IMR-90 (cell line): ENCODE measurements around the gene MOB2. TPM values are rescaled to one million over a fixed set of nuclear protein-coding genes. Genes with fewer than 3 reads are reported as not detected.

Experiments
- ATAC-seq: fragments of 200-7000 bp; cut with Tn5 transposase; 2 replicates; pipeline ENCODE4 v1.9.1; 2020; ENCODE audit warnings: low read depth, mild to moderate bottlenecking, moderate library complexity
- BruUV-seq: library from RNA; stranded (reverse); fragments of 400-500 nt; replicated peaks from 2 replicates; lab custom pipeline; 2021; lab: Mats Ljungman, UMichigan
- CTCF ChIA-PET: fragments of 300-600 bp; formaldehyde crosslinking; extraction: SDS; loops from one replicate; lab custom pipeline; 2021; ENCODE audit warnings: antibody characterized with exemption; lab: Yijun Ruan, JAX
- POLR2A ChIA-PET: fragments of 300-600 bp; sonication (Branson Sonifier 250); formaldehyde crosslinking; loops from one replicate; lab custom pipeline; 2022; ENCODE audit warnings: antibody characterized with exemption; ENCODE audit not compliant: unreplicated experiment; lab: Charles Lee
- DNase-seq: peaks from one replicate; pipeline ENCODE4 v3.0.0; 2013
- H2AFZ ChIP-seq: replicated peaks from 2 replicates; pipeline ENCODE3; 2013; ENCODE audit warnings: low read length, mild to moderate bottlenecking; ENCODE audit not compliant: poor library complexity
- H2AK5ac ChIP-seq: 2 replicates; pipeline ENCODE4 v1.6.1; 2013; ENCODE audit warnings: low read depth, low read length, inconsistent platforms
- H2AK9ac ChIP-seq: replicated peaks from 2 replicates; pipeline ENCODE3; 2013; ENCODE audit warnings: mild to moderate bottlenecking, low read depth, low read length, moderate library complexity; ENCODE audit not compliant: poor library complexity
- H2BK120ac ChIP-seq: 2 replicates; pipeline ENCODE4 v1.6.1; 2013; ENCODE audit warnings: low read depth, low read length, inconsistent platforms
- H2BK15ac ChIP-seq: 3 replicates; pipeline ENCODE4 v1.6.1; 2013; ENCODE audit warnings: low read depth, low read length, inconsistent platforms
- H2BK20ac ChIP-seq: 2 replicates; pipeline ENCODE4 v1.6.1; 2013; ENCODE audit warnings: low read depth, mild to moderate bottlenecking, inconsistent platforms, low read length, moderate library complexity
- H2BK5ac ChIP-seq: 2 replicates; pipeline ENCODE4 v1.6.1; 2013; ENCODE audit warnings: mild to moderate bottlenecking, low read depth, low read length, inconsistent platforms; ENCODE audit not compliant: poor library complexity, severe bottlenecking
- H3K14ac ChIP-seq: replicated peaks from 2 replicates; pipeline ENCODE4 v1.6.1; 2013; ENCODE audit warnings: low read depth, low read length, inconsistent platforms
- H3K18ac ChIP-seq: 2 replicates; pipeline ENCODE4 v1.6.1; 2013; ENCODE audit warnings: low read depth, low read length, control low read depth
- H3K23ac ChIP-seq: 2 replicates; pipeline ENCODE4 v1.6.1; 2013; ENCODE audit warnings: low read depth, low read length, inconsistent platforms
- H3K27ac ChIP-seq: 2 replicates; pipeline ENCODE4 v1.5.1; 2013; ENCODE audit warnings: mild to moderate bottlenecking, control low read depth, low read length; ENCODE audit not compliant: insufficient read depth
- H3K27me3 ChIP-seq: 2 replicates; pipeline ENCODE4 v1.6.1; 2013; ENCODE audit warnings: low read length; ENCODE audit not compliant: control insufficient read depth, insufficient read depth
- H3K36me3 ChIP-seq: 2 replicates; pipeline ENCODE4 v1.6.1; 2013; ENCODE audit warnings: low read length, mixed read lengths; ENCODE audit not compliant: control insufficient read depth, insufficient read depth
- H3K4ac ChIP-seq: 2 replicates; pipeline ENCODE4 v1.6.1; 2013; ENCODE audit warnings: low read depth, low read length, inconsistent platforms
- H3K4me1 ChIP-seq: 2 replicates; pipeline ENCODE4 v1.6.1; 2013; ENCODE audit warnings: low read length, mixed read lengths; ENCODE audit not compliant: control insufficient read depth, insufficient read depth
- H3K4me2 ChIP-seq: 2 replicates; pipeline ENCODE4 v1.6.1; 2013; ENCODE audit warnings: low read depth, mild to moderate bottlenecking, control low read depth, low read length, moderate library complexity
- H3K4me3 ChIP-seq: 2 replicates; pipeline ENCODE4 v1.5.1; 2013; ENCODE audit warnings: low read depth, mild to moderate bottlenecking, control low read depth, low read length, moderate library complexity; ENCODE audit not compliant: insufficient read depth
- H3K56ac ChIP-seq: 2 replicates; pipeline ENCODE4 v1.6.1; 2013; ENCODE audit warnings: low read length, inconsistent platforms; ENCODE audit not compliant: insufficient read depth; ENCODE audit errors: extremely low read depth
- H3K79me1 ChIP-seq, 2 experiments: 2 replicates each; pipeline ENCODE4 v1.6.1; 2013; ENCODE audit warnings: low read length in 2 of 2, inconsistent platforms in 1 of 2, low read depth in 1 of 2
- H3K9ac ChIP-seq: 2 replicates; pipeline ENCODE4 v1.6.1; 2013; ENCODE audit warnings: low read depth, low read length, control low read depth
- H3K9me1 ChIP-seq: 2 replicates; pipeline ENCODE4 v1.6.1; 2013; ENCODE audit warnings: low read length, inconsistent platforms; ENCODE audit not compliant: insufficient read depth
- H3K9me3 ChIP-seq: 2 replicates; pipeline ENCODE4 v1.6.1; 2013; ENCODE audit warnings: low read length; ENCODE audit not compliant: control insufficient read depth, insufficient read depth
- H4K20me1 ChIP-seq: 2 replicates; pipeline ENCODE4 v1.6.1; 2013; ENCODE audit warnings: low read length, inconsistent platforms; ENCODE audit not compliant: insufficient read depth
- H4K5ac ChIP-seq: 2 replicates; pipeline ENCODE4 v1.6.1; 2013; ENCODE audit warnings: mild to moderate bottlenecking, low read depth, low read length, control low read depth
- H4K8ac ChIP-seq, 2 experiments: 2 replicates each; pipeline ENCODE4 v1.6.1; 2013; ENCODE audit warnings: low read depth in 2 of 2, low read length in 2 of 2, control low read depth in 1 of 2, inconsistent platforms in 1 of 2
- H4K91ac ChIP-seq: 2 replicates; pipeline ENCODE4 v1.6.1; 2013; ENCODE audit warnings: low read depth, low read length, inconsistent platforms; ENCODE audit not compliant: insufficient read depth
- MAFK ChIP-seq: IDR thresholded peaks from 2 replicates; pipeline ENCODE4 v1.6.1; 2012; ENCODE audit warnings: low read depth, low read length, improper control_type of control experiment
- RAD21 ChIP-seq: IDR thresholded peaks from 2 replicates; pipeline ENCODE4 v1.6.1; 2012; ENCODE audit warnings: low read length, improper control_type of control experiment
- RFX5 ChIP-seq: IDR thresholded peaks from 2 replicates; pipeline ENCODE4 v1.8.0; 2012; ENCODE audit warnings: low read depth, mild to moderate bottlenecking, low read length, moderate library complexity
- WGBS, 2 experiments: methylation state at CpG; one replicate each; pipeline versions ENCODE4 v1.1.5 to v1.1.7; 2013; ENCODE audit warnings: missing lambda C conversion rate in 2 of 2; ENCODE audit not compliant: insufficient read length in 1 of 2; ENCODE audit errors: extremely low coverage in 2 of 2; 5-methylcytosine and 5-hydroxymethylcytosine counted together
- dilution Hi-C: fragments of 300-500 bp; cut with HindIII; formaldehyde crosslinking; loops from one replicate; pipeline ENCODE4 v1.14.3; 2018; ENCODE audit warnings: low sequenced_read_pairs; ENCODE audit not compliant: unreplicated experiment
- in situ Hi-C: fragments of 300-500 bp; cut with MboI; formaldehyde crosslinking; loops from 3 replicates; pipeline ENCODE4 v1.14.3; 2019; ENCODE audit warnings: low sequenced_read_pairs, inconsistent platforms, mixed read lengths
- intact Hi-C: fragments of 100-400 bp; cut with micrococcal nuclease; formaldehyde crosslinking; loops from 2 replicates; pipeline ENCODE4 v1.10.0; 2022
- polyA plus RNA-seq, 3 experiments: library from polyadenylated mRNA; depleted of rRNA; stranded (reverse); fragments of >200 nt; gene quantifications; 2 replicates each; pipeline ENCODE4 v1.2.3, GENCODE V29; 2012; ENCODE audit warnings: low replicate concordance in 1 of 3
- total RNA-seq: library from RNA; depleted of rRNA; stranded (reverse); fragments of >200 nt; gene quantifications from 2 replicates; pipeline ENCODE4 v1.2.3, GENCODE V29; 2012

Gene MOB2
- total and polyA plus RNA-seq, 2 of the 4 experiments (the other 2 are of a cell fraction) = 23.7 to 36.2 TPM

GRCh38 chr11:1523779-1524178 is 37.2 kb upstream of the MOB2 start:
- dilution Hi-C loops (no loop called here), in situ Hi-C loops (loop anchor here (25.0 kb wide), 1 partner anchor 311 kb away; the partner anchor contains the start of gene MUC5B), intact Hi-C loops (no loop called here)
- Histone ChIP-seq H3K23ac (no peak overlapping the region), H2BK15ac (no peak overlapping the region), H2BK120ac (no peak overlapping the region), H3K56ac (no peak overlapping the region), H4K5ac (no peak overlapping the region), H3K27ac (no peak overlapping the region), H3K9ac (no peak overlapping the region), H3K14ac (no peak overlapping the region), H3K27me3 (no peaks in the 10 kb centered on the region), H4K20me1 (peaks cover 87% of the 10 kb centered on the region), H2AK9ac (no peak overlapping the region), H3K36me3 (no peaks in the 10 kb centered on the region), H3K18ac (no peak overlapping the region), H2AK5ac (no peak overlapping the region), H2AFZ (no peak overlapping the region), H4K91ac (no peak overlapping the region), H2BK20ac (no peak overlapping the region), H4K8ac (no peak overlapping the region), H3K4me1 (peaks cover 7% of the 10 kb centered on the region; the same call in 1 of the 2 replicates), H3K9me1 (peaks cover 5% of the 10 kb centered on the region; the same call in 1 of the 2 replicates), H3K4me2 (no peak overlapping the region), H3K79me1 (peaks cover 22 to 56% of the 10 kb centered on the region in 2 experiments), H3K4me3 (no peak overlapping the region), H3K4ac (no peak overlapping the region), H3K9me3 (no peaks in the 10 kb centered on the region), H2BK5ac (no peak overlapping the region)
- WGBS, 2 experiments = 83% methylated on average over 1 of the region's 4 CpGs; no CpG with 5 or more reads in 1 of the 2 experiments
- no TSS peak for BruUV-seq
- ChIA-PET POLR2A (no interaction called here), CTCF (no interaction called here)
- DNase-seq (no peak), ATAC-seq (no peak)
- TF ChIP-seq RFX5 (no peak), MAFK (no peak), RAD21 (no peak)
